A172 (cell line): ENCODE results near the gene HSPG2. TPM values are rescaled to one million over a fixed set of nuclear protein-coding genes. Genes with fewer than 3 reads are reported as not detected.
"Not testable (repeated sequence)": the region's sequence is repeated elsewhere in the genome, so short reads cannot be mapped to it uniquely, and the experiment has no call there.

Experiments
- DNase-seq: peaks from one replicate; pipeline ENCODE4 v3.0.0-alpha.2; 2015; ENCODE audit warnings: low spot score
- total RNA-seq: library from RNA; depleted of rRNA; stranded (reverse); fragments of >200 nt; shearing (Covaris generic); gene quantifications from 2 replicates; pipeline ENCODE4 v1.2.3, GENCODE V29; 2014

HSPG2 gene
- total RNA-seq, 1 experiment from 2014 or later = 17.9 TPM

- DNase-seq = no peak
Observed at GRCh38 chr1:21912038-21912758, 24.9 kb downstream of the HSPG2 start.

GRCh38 chr1:21911205-21912001, 25.7 kb downstream of the HSPG2 start:
- no peak for DNase-seq

GRCh38 chr1:21910558-21911204, 26.4 kb downstream of the HSPG2 start:
- no peak for DNase-seq

- no peak for DNase-seq
Observed at GRCh38 chr1:21909787-21910503, 27.2 kb downstream of the HSPG2 start.

GRCh38 chr1:21909286-21909759, 27.8 kb downstream of the HSPG2 start:
- no peak for DNase-seq

- not testable (repeated sequence) for DNase-seq
Observed at GRCh38 chr1:21907737-21908534, 29.2 kb downstream of the HSPG2 start.

- no peak for DNase-seq
Observed at GRCh38 chr1:21907079-21907418, 30.1 kb downstream of the HSPG2 start.

GRCh38 chr1:21906173-21907078, 30.7 kb downstream of the HSPG2 start:
- DNase-seq = no peak

- peak; percentile 63 for DNase-seq
Observed at GRCh38 chr1:21904704-21905520, 32.2 kb downstream of the HSPG2 start.

- no peak for DNase-seq
Observed at GRCh38 chr1:21904454-21904703, 32.7 kb downstream of the HSPG2 start.

- DNase-seq = no peak
Observed at GRCh38 chr1:21903638-21904453, 33.3 kb downstream of the HSPG2 start.

- no peak for DNase-seq
Observed at GRCh38 chr1:21902026-21903012, 34.8 kb downstream of the HSPG2 start.

- DNase-seq = no peak
Observed at GRCh38 chr1:21901473-21901847, 35.6 kb downstream of the HSPG2 start.

GRCh38 chr1:21900766-21901472, 36.2 kb downstream of the HSPG2 start:
- DNase-seq = no peak

- no peak for DNase-seq
Observed at GRCh38 chr1:21899987-21900386, 37.1 kb downstream of the HSPG2 start.

GRCh38 chr1:21899267-21899810, 37.8 kb downstream of the HSPG2 start:
- DNase-seq = no peak
